SK-N-MC (cell line): ENCODE measurements around the gene PHF12.

Experiments used
- EZH2 ChIP-seq: fragments of 200-600 bp; sonication (generic); IDR thresholded peaks from one replicate; pipeline ENCODE4 v1.6.1; 2017; ENCODE audit warnings: antibody characterized with exemption
- FOXP2 ChIP-seq: optimal IDR thresholded peaks from 2 replicates; pipeline ENCODE3; 2011; ENCODE audit warnings: mild to moderate bottlenecking, moderate library complexity; ENCODE audit not compliant: insufficient read depth; ENCODE audit errors: extremely low read length, control extremely low read depth
- POLR2AphosphoS5 ChIP-seq: IDR thresholded peaks from 2 replicates; pipeline ENCODE4 v1.6.1; 2012; ENCODE audit warnings: mild to moderate bottlenecking, low read depth, low read length, borderline replicate concordance

DNA sequence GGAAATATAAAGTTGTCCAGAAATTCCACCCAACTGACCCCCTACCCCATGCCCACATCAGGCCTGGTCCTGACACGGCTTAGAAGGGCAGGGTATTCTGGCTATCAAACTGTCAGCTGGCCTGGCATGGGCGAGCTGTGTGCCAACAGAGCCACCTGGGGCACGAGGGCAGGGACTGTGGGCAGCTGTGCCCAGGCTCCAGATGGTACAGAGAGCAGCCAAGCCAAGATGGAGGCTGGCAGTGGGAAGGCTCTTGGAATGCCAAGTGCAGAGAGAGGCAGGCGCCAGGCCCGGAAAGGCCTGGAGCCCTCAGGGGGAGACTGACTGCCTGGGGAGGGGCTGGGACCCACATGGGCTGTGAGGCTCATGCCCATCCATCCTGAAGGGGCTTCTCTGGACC, 24.3 kb upstream of the PHF12 start:
- TF ChIP-seq POLR2AphosphoS5 (no peak), EZH2 (no peak), FOXP2 (no peak)
